HepG2 (cell line): ENCODE data around the gene DNAL4. TPM values are rescaled to one million over a fixed set of nuclear protein-coding genes. Genes with fewer than 3 reads are reported as not detected.

Experiments
- ATAC-seq: fragments of 200-7000 bp; cut with Tn5 transposase; 3 replicates; pipeline ENCODE4 v1.9.1; 2020; ENCODE audit warnings: mild to moderate bottlenecking, moderate library complexity
- BruUV-seq: library from RNA; stranded (reverse); fragments of 400-500 nt; replicated peaks from 2 replicates; lab custom pipeline; 2021; lab: Mats Ljungman, UMichigan
- CTCF ChIA-PET: fragments of 300-600 bp; formaldehyde crosslinking; extraction: SDS; loops from one replicate; lab custom pipeline; 2021; ENCODE audit warnings: low total read pairs, inconsistent platforms, low intra/inter-chr PET ratio; lab: Yijun Ruan, JAX
- POLR2A ChIA-PET: fragments of 350-600 bp; sonication (Branson Sonifier 250); formaldehyde crosslinking; loops from one replicate; lab custom pipeline; 2020; ENCODE audit warnings: antibody characterized with exemption, inconsistent platforms; lab: Yijun Ruan, JAX
- DNase-seq: peaks from one replicate; pipeline ENCODE4 v3.0.0-alpha.2; 2015; ENCODE audit warnings: low spot score
- FAIRE-seq: peaks from 3 replicates; lab custom pipeline; 2011; peaks lifted over from hg19 to GRCh38; lab: Jason Lieb, UNC
- H2AFZ ChIP-seq: one replicate; pipeline ENCODE4 v1.6.1; 2011; ENCODE audit warnings: low read length, inconsistent platforms
- H3K27ac ChIP-seq: fragments of 300-600 bp; 3 replicates; pipeline ENCODE4 v1.8.0; 2011; ENCODE audit warnings: mixed run types, mild to moderate bottlenecking, mixed read lengths, low read length, inconsistent platforms; ENCODE audit not compliant: insufficient read depth; ENCODE audit errors: extremely low read length
- H3K27me3 ChIP-seq, 2 experiments: fragments of 200-600 bp in 1 of 2; 2 replicates in 1 of 2; 3 replicates in 1 of 2; pipeline versions ENCODE4 v1.6.0 to v1.8.0; 2011; ENCODE audit warnings: low read length in 2 of 2, mild to moderate bottlenecking in 2 of 2, moderate library complexity in 2 of 2, inconsistent platforms in 1 of 2; ENCODE audit not compliant: insufficient read depth in 2 of 2, control insufficient read depth in 1 of 2
- H3K36me3 ChIP-seq, 2 experiments: fragments of 200-600 bp in 1 of 2; replicated peaks in 1 of 2; 2 replicates in 1 of 2; 3 replicates in 1 of 2; pipeline versions ENCODE4 v1.5.1 to v1.8.0; 2011; ENCODE audit warnings: low read length in 2 of 2, inconsistent platforms in 1 of 2; ENCODE audit not compliant: insufficient read depth in 2 of 2, control insufficient read depth in 1 of 2
- H3K4me1 ChIP-seq: 2 replicates; pipeline ENCODE4 v1.5.1; 2012; ENCODE audit warnings: low read length, inconsistent platforms; ENCODE audit not compliant: insufficient read depth
- H3K4me2 ChIP-seq: 2 replicates; pipeline ENCODE4 v1.6.0; 2011; ENCODE audit warnings: low read depth, low read length, inconsistent platforms
- H3K4me3 ChIP-seq, 3 experiments: fragments of 200-600 bp in 1 of 3; sonication (generic), shearing (Covaris generic) in 1 of 3; replicated peaks in 1 of 3; 2 replicates each; pipeline ENCODE4 v1.5.1; 2011 to 2016; ENCODE audit warnings: low read length in 3 of 3, inconsistent platforms in 2 of 3, low read depth in 2 of 3, mild to moderate bottlenecking in 2 of 3, control low read depth in 1 of 3, mixed read lengths in 1 of 3; ENCODE audit not compliant: insufficient read depth in 1 of 3
- H3K79me2 ChIP-seq: one replicate; pipeline ENCODE4 v1.6.1; 2011; ENCODE audit warnings: low read length, inconsistent platforms; ENCODE audit not compliant: insufficient read depth
- H3K9ac ChIP-seq: 2 replicates; pipeline ENCODE4 v1.6.0; 2011; ENCODE audit warnings: mild to moderate bottlenecking, low read depth, low read length, inconsistent platforms; ENCODE audit not compliant: insufficient read depth
- H3K9me3 ChIP-seq: 2 replicates; pipeline ENCODE4 v1.5.1; 2012; ENCODE audit warnings: mild to moderate bottlenecking, low read length
- H4K20me1 ChIP-seq: 2 replicates; pipeline ENCODE4 v1.6.0; 2011; ENCODE audit warnings: inconsistent platforms, mild to moderate bottlenecking, low read length, moderate library complexity; ENCODE audit not compliant: insufficient read depth
- BRF2 ChIP-seq: sonication (generic); formaldehyde crosslinking; IDR thresholded peaks from 2 replicates; pipeline ENCODE4 v1.8.1; 2022; ENCODE audit warnings: mild to moderate bottlenecking, missing genetic modification reagents
- CBX2 ChIP-seq, 2 experiments: fragments of 200-600 bp in 1 of 2; sonication (generic); formaldehyde crosslinking in 1 of 2; IDR thresholded peaks; 2 replicates each; pipeline versions ENCODE4 v1.7.0 to v1.8.1; 2018 to 2022; ENCODE audit warnings: low read depth in 2 of 2, low read length in 1 of 2, mild to moderate bottlenecking in 1 of 2, missing genetic modification reagents in 1 of 2
- CERS6 ChIP-seq: sonication (generic); formaldehyde crosslinking; IDR thresholded peaks from 2 replicates; pipeline ENCODE4 v1.5.0; 2020; ENCODE audit warnings: missing genetic modification reagents
- HMG20A ChIP-seq: IDR thresholded peaks from 2 replicates; pipeline ENCODE4 v1.6.1; 2016; ENCODE audit warnings: borderline replicate concordance
- IKZF4 ChIP-seq: sonication (generic); formaldehyde crosslinking; IDR thresholded peaks from 2 replicates; pipeline ENCODE4 v1.5.1; 2020; ENCODE audit warnings: borderline replicate concordance, mild to moderate bottlenecking, low read depth, missing genetic modification reagents; ENCODE audit errors: not compliant biosample characterization
- LBX2 ChIP-seq: sonication (generic); formaldehyde crosslinking; IDR thresholded peaks from 2 replicates; pipeline ENCODE4 v1.5.0; 2020; ENCODE audit warnings: missing genetic modification reagents, mild to moderate bottlenecking, borderline replicate concordance
- NFKB2 ChIP-seq: sonication (generic); formaldehyde crosslinking; IDR thresholded peaks from 2 replicates; pipeline ENCODE4 v1.4.0; 2020; ENCODE audit warnings: missing genetic modification reagents, borderline replicate concordance
- POGZ ChIP-seq: sonication (generic); formaldehyde crosslinking; IDR thresholded peaks from 2 replicates; pipeline ENCODE4 v1.4.0; 2020; ENCODE audit warnings: mild to moderate bottlenecking, missing genetic modification reagents
- PPARG ChIP-seq: conservative IDR thresholded peaks from 2 replicates; pipeline ENCODE4 v1.6.1; 2016; ENCODE audit warnings: missing biosample characterization, missing genetic modification reagents
- RARA ChIP-seq: IDR thresholded peaks from 2 replicates; pipeline ENCODE4 v1.6.1; 2016; ENCODE audit warnings: missing genetic modification reagents, missing compliant biosample characterization
- REXO4 ChIP-seq: sonication (generic); formaldehyde crosslinking; IDR thresholded peaks from 2 replicates; pipeline ENCODE4 v1.8.0; 2022; ENCODE audit warnings: missing genetic modification reagents, mild to moderate bottlenecking, borderline replicate concordance
- STAG1 ChIP-seq: sonication (generic); formaldehyde crosslinking; IDR thresholded peaks from 2 replicates; pipeline ENCODE4 v1.4.0; 2020; ENCODE audit warnings: missing genetic modification reagents
- TBX2 ChIP-seq: sonication (generic); formaldehyde crosslinking; IDR thresholded peaks from 2 replicates; pipeline ENCODE4 v1.5.0; 2020; ENCODE audit warnings: missing genetic modification reagents, mild to moderate bottlenecking, borderline replicate concordance
- TRAFD1 ChIP-seq: sonication (generic); formaldehyde crosslinking; IDR thresholded peaks from 2 replicates; pipeline ENCODE4 v1.5.1; 2020; ENCODE audit warnings: missing genetic modification reagents, mild to moderate bottlenecking, borderline replicate concordance
- ZNF138 ChIP-seq: sonication (generic); formaldehyde crosslinking; IDR thresholded peaks from 2 replicates; pipeline ENCODE4 v1.5.0; 2020; ENCODE audit warnings: mild to moderate bottlenecking, low read depth, missing genetic modification reagents
- ZNF30 ChIP-seq: sonication (generic); formaldehyde crosslinking; IDR thresholded peaks from 2 replicates; pipeline ENCODE4 v1.5.0; 2020; ENCODE audit warnings: mild to moderate bottlenecking, missing genetic modification reagents
- ZNF484 ChIP-seq: sonication (generic); formaldehyde crosslinking; IDR thresholded peaks from 2 replicates; pipeline ENCODE4 v1.5.1; 2020; ENCODE audit warnings: mild to moderate bottlenecking, low read depth, missing genetic modification reagents, borderline replicate concordance
- ZNF724P ChIP-seq: sonication (generic); formaldehyde crosslinking; IDR thresholded peaks from 2 replicates; pipeline ENCODE4 v1.8.0; 2022; ENCODE audit warnings: missing genetic modification reagents, borderline replicate concordance
- ZNF766 ChIP-seq: sonication (generic); formaldehyde crosslinking; IDR thresholded peaks from 2 replicates; pipeline ENCODE4 v1.5.0; 2020; ENCODE audit warnings: missing genetic modification reagents, borderline replicate concordance
- WGBS: methylation state at CpG from one replicate; pipeline ENCODE4 v1.1.6; 2017; ENCODE audit warnings: low lambda C conversion rate; 5-methylcytosine and 5-hydroxymethylcytosine counted together
- in situ Hi-C: cut with HindIII; loops from 2 replicates; pipeline ENCODE4 v1.10.0; 2017; ENCODE audit warnings: low pct_unique_long_range_greater_than_20kb; ENCODE audit not compliant: extremely low pct_ligation_motif_present
- intact Hi-C: fragments of 100-400 bp; cut with micrococcal nuclease; formaldehyde crosslinking; loops from one replicate; pipeline ENCODE4 v1.10.0; 2022; ENCODE audit not compliant: unreplicated experiment
- polyA plus RNA-seq, 8 experiments: library from polyadenylated mRNA; depleted of rRNA in 3 of 8; stranded (reverse) in 7 of 8; unstranded in 1 of 8; fragments of >200 nt; fragmentation: Illumina TruSeq in 4 of 8; extraction: Trizol in 4 of 8; gene quantifications; 2 replicates each; pipeline versions ENCODE4 v1.2.1 to v1.2.3, GENCODE V29; 2011 to 2016; ENCODE audit warnings: low read depth in 4 of 8, missing spikeins in 1 of 8, mixed read lengths in 1 of 8; ENCODE audit not compliant: insufficient read depth in 1 of 8
- total RNA-seq, 5 experiments: library from RNA; depleted of rRNA; stranded (reverse); fragments of >200 nt; fragmentation: Illumina TruSeq; extraction: Trizol; gene quantifications; 2 replicates each; pipeline ENCODE4 v1.2.3, GENCODE V29; 2016; ENCODE audit warnings: low read depth in 1 of 5

DNAL4 gene
- total and polyA plus RNA-seq, 2 of the 13 experiments (the other 11 are each of a cell fraction or from before 2014, with no cell fraction given) = 8.0 to 10.7 TPM

- TF ChIP-seq BRF2 = no peak
- TF ChIP-seq RARA (CRISPR knock-in tag) = no peak
- TF ChIP-seq TRAFD1 (CRISPR knock-in tag) = no peak
- no peak for TF ChIP-seq NFKB2 (CRISPR knock-in tag)
- TF ChIP-seq ZNF484 (CRISPR knock-in tag) = no peak
- TF ChIP-seq HMG20A (CRISPR knock-in tag) = no peak
These were observed 21.4 kb downstream of the DNAL4 start (continued) for GRCh38 chr22:38772623-38772873.

- H3K9me3 ChIP-seq = no peaks in the 10 kb centered on the region
- ChIA-PET POLR2A (no interaction called here), CTCF (no interaction called here)
- intact Hi-C loops = no loop called here
- DNase-seq (no peak), ATAC-seq (no peak)
- no peak overlapping the region for H3K9ac ChIP-seq
- H2AFZ ChIP-seq = no peak overlapping the region
- no peaks in the 10 kb centered on the region for H4K20me1 ChIP-seq
- 53% methylated on average over 10 of the region's 16 CpGs for WGBS
- TF ChIP-seq LBX2 (CRISPR knock-in tag) = no peak
- no peak for TF ChIP-seq ZNF138 (CRISPR knock-in tag)
- TF ChIP-seq IKZF4 (CRISPR knock-in tag) = no peak
- TF ChIP-seq REXO4 (CRISPR knock-in tag) = no peak
- no peak for TF ChIP-seq STAG1 (CRISPR knock-in tag)
- no peak for TF ChIP-seq CERS6 (CRISPR knock-in tag)
- no peak for TF ChIP-seq TBX2 (CRISPR knock-in tag)
- no peak for TF ChIP-seq CBX2 (IDR thresholded peaks at IDR 0.05; ENCODE audit: low read depth, low read length)
- TF ChIP-seq CBX2 (CRISPR knock-in tag; IDR thresholded peaks at IDR 0.05; ENCODE audit: low read depth) = no peak
- TF ChIP-seq ZNF724P = no peak
- TF ChIP-seq PPARG (CRISPR knock-in tag) = no peak
- no peak for TF ChIP-seq ZNF30 (CRISPR knock-in tag)
- TF ChIP-seq POGZ (CRISPR knock-in tag) = no peak
- TF ChIP-seq ZNF766 (CRISPR knock-in tag) = no peak
- TF ChIP-seq, all 625 proteins: peak for 0
- H3K4me2 ChIP-seq = no peak overlapping the region
- peaks cover 28% of the 10 kb centered on the region for H3K4me1 ChIP-seq
- no peak overlapping the region for H3K27ac ChIP-seq
- no peaks in the 10 kb centered on the region for H3K79me2 ChIP-seq
- no peak overlapping the region for H3K4me3 ChIP-seq
- no peak for FAIRE-seq
- in situ Hi-C loops = no loop called here
- BruUV-seq = no TSS peak
- peaks cover 2 to 28% of the 10 kb centered on the region in 2 experiments; a peak in 4 of 5 replicates for H3K27me3 ChIP-seq
- H3K36me3 ChIP-seq = no peaks in the 10 kb centered on the region
These were observed 23.5 kb downstream of the DNAL4 start for GRCh38 chr22:38770257-38770949.
